C4-2B (cell line): Measurements from ENCODE around the gene LRRC3.

Source experiments
- ZFX ChIP-seq: fragments of 450-650 bp; IDR thresholded peaks from 2 replicates; pipeline ENCODE4 v1.6.1; 2017
- TF ChIP-seq, protein P1 (sequence below): fragments of 450-650 bp; conservative IDR thresholded peaks from 2 replicates; pipeline ENCODE4 v1.5.1; 2017; ENCODE audit warnings: mild to moderate bottlenecking

DNA sequence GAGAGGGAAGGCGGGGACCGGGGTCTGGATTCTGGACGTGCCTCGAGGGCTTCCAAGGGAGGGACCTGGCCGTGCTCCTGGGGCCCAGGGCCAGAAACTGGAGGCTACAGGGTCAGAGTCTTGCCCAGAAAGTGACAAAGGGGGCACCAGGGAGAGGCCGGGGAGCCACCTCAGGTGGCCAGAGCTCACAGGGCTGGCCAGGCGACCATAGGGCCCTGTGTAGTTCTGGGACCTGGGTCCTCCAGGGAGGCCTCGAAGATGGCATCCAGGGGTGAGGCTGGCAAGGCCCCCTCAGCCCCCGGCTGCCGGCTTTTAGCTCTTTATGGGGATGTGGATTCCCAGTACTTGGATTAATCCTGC, 14.3 kb upstream of the LRRC3 start:
- TF ChIP-seq, protein P1, sequence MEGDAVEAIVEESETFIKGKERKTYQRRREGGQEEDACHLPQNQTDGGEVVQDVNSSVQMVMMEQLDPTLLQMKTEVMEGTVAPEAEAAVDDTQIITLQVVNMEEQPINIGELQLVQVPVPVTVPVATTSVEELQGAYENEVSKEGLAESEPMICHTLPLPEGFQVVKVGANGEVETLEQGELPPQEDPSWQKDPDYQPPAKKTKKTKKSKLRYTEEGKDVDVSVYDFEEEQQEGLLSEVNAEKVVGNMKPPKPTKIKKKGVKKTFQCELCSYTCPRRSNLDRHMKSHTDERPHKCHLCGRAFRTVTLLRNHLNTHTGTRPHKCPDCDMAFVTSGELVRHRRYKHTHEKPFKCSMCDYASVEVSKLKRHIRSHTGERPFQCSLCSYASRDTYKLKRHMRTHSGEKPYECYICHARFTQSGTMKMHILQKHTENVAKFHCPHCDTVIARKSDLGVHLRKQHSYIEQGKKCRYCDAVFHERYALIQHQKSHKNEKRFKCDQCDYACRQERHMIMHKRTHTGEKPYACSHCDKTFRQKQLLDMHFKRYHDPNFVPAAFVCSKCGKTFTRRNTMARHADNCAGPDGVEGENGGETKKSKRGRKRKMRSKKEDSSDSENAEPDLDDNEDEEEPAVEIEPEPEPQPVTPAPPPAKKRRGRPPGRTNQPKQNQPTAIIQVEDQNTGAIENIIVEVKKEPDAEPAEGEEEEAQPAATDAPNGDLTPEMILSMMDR, result no peak
- no peak for TF ChIP-seq ZFX
